NCI-H2107 treated with DMSO at 0.1 percent for 48 hours (cell line): ENCODE results near the gene ABCA12.
A peak's percentile ranks its signal among the peaks of the same experiment; 100 is the strongest.

Source experiments
- DNase-seq: peaks from one replicate; lab custom pipeline; 2025; ENCODE audit not compliant: unreplicated experiment; lab: John Stamatoyannopoulos, UW

Gene ABCA12

GRCh38 chr2:214966420-214966819, 172.0 kb downstream of the ABCA12 start:
- no peak for DNase-seq

GRCh38 chr2:214960677-214961076, 177.7 kb downstream of the ABCA12 start:
- DNase-seq = no peak

- DNase-seq = no peak
Observed at GRCh38 chr2:214946949-214947348, 191.5 kb downstream of the ABCA12 start.

- DNase-seq = no peak
Observed at GRCh38 chr2:214934006-214934405, 204.4 kb downstream of the ABCA12 start.

GRCh38 chr2:214904634-214905033, 233.8 kb downstream of the ABCA12 start:
- DNase-seq = no peak

- DNase-seq = no peak
Observed at GRCh38 chr2:214904176-214904575, 234.2 kb downstream of the ABCA12 start.

- peak; percentile 1 for DNase-seq
Observed at GRCh38 chr2:214902286-214902685, 236.1 kb downstream of the ABCA12 start.

- DNase-seq = no peak
Observed at GRCh38 chr2:214899751-214900150, 238.7 kb downstream of the ABCA12 start.

- no peak for DNase-seq
Observed at GRCh38 chr2:214896274-214896673, 242.2 kb downstream of the ABCA12 start.

- no peak for DNase-seq
Observed at GRCh38 chr2:214895469-214895868, 243.0 kb downstream of the ABCA12 start.

- DNase-seq = no peak
Observed at GRCh38 chr2:214889301-214889700, 249.1 kb downstream of the ABCA12 start.

GRCh38 chr2:214881647-214882202, 256.7 kb downstream of the ABCA12 start:
- DNase-seq = no peak
